Measurements from ENCODE around the gene ALDH5A1. TPM values are rescaled to one million over a fixed set of nuclear protein-coding genes. Genes with fewer than 3 reads are reported as not detected.
"Not testable (repeated sequence)": the region's sequence is repeated elsewhere in the genome, so short reads cannot be mapped to it uniquely, and the experiment has no call there.

The ALDH5A1 gene
- total and polyA plus RNA-seq, 2 donors, result 13.4 to 35.1 TPM

GRCh38 chr6:24506814-24507520 lies 12.2 kb downstream of the ALDH5A1 start:
- peaks cover 0 to 3% of the 10 kb centered on the region in 2 donors for H3K9me3 ChIP-seq (ENCODE audit: control insufficient read depth in 2 of 2, insufficient read depth in 1 of 2, low read length in 1 of 2)
- whole genome bisulfite sequencing, result 98% methylated on average over 3 of the region's 3 CpGs
- no peak for DNase-seq (ENCODE audit: low read depth in 6 of 9, low spot score in 9 of 9)
- no peak overlapping the region for H3K27ac ChIP-seq (ENCODE audit: low read depth in 1 of 2, low read length in 1 of 2)
- H3K4me3 ChIP-seq (ENCODE audit: low read length in 2 of 2), result no peak overlapping the region
- no peaks in the 10 kb centered on the region for H3K27me3 ChIP-seq (ENCODE audit: control insufficient read depth in 2 of 2, insufficient read depth in 1 of 2, low read length in 1 of 2)
- H3K36me3 ChIP-seq (ENCODE audit: control insufficient read depth in 2 of 2, insufficient read depth in 2 of 2, low read length in 1 of 2), result peaks cover 29 to 38% of the 10 kb centered on the region in 2 donors
- H3K4me1 ChIP-seq (ENCODE audit: control insufficient read depth in 2 of 2, insufficient read depth in 2 of 2, low read length in 2 of 2), result no peaks in the 10 kb centered on the region

- H3K36me3 ChIP-seq (ENCODE audit: control insufficient read depth in 2 of 2, insufficient read depth in 2 of 2, low read length in 1 of 2), result peaks cover 20 to 30% of the 10 kb centered on the region in 2 donors
- H3K4me3 ChIP-seq (ENCODE audit: low read length in 2 of 2); H3K4me1 ChIP-seq (ENCODE audit: control insufficient read depth in 2 of 2, insufficient read depth in 2 of 2, low read length in 2 of 2); H3K27ac ChIP-seq (ENCODE audit: low read depth in 1 of 2, low read length in 1 of 2); H3K27me3 ChIP-seq (ENCODE audit: control insufficient read depth in 2 of 2, insufficient read depth in 1 of 2, low read length in 1 of 2); DNase-seq (ENCODE audit: low read depth in 6 of 9, low spot score in 9 of 9); H3K9me3 ChIP-seq (ENCODE audit: control insufficient read depth in 2 of 2, insufficient read depth in 1 of 2, low read length in 1 of 2): not testable (repeated sequence)
- 90% methylated on average over 6 of the region's 6 CpGs for WGBS
Measured at GRCh38 chr6:24511976-24512375, 17.2 kb downstream of the ALDH5A1 start.

GRCh38 chr6:24513602-24514001 lies 18.8 kb downstream of the ALDH5A1 start:
- Histone ChIP-seq H3K4me3 (ENCODE audit: low read length in 2 of 2) (no peak overlapping the region), H3K4me1 (ENCODE audit: control insufficient read depth in 2 of 2, insufficient read depth in 2 of 2, low read length in 2 of 2) (peaks cover 3 to 5% of the 10 kb centered on the region in 2 donors), H3K27ac (ENCODE audit: low read depth in 1 of 2, low read length in 1 of 2) (no peak overlapping the region), H3K27me3 (ENCODE audit: control insufficient read depth in 2 of 2, insufficient read depth in 1 of 2, low read length in 1 of 2) (no peaks in the 10 kb centered on the region), H3K9me3 (ENCODE audit: control insufficient read depth in 2 of 2, insufficient read depth in 1 of 2, low read length in 1 of 2) (no peaks in the 10 kb centered on the region), H3K36me3 (ENCODE audit: control insufficient read depth in 2 of 2, insufficient read depth in 2 of 2, low read length in 1 of 2) (peaks cover 28 to 40% of the 10 kb centered on the region in 2 donors)
- 49% methylated on average over 4 of the region's 4 CpGs for WGBS
- no peak for DNase-seq (ENCODE audit: low read depth in 6 of 9, low spot score in 9 of 9)

- H3K4me3 ChIP-seq (ENCODE audit: low read length in 2 of 2), result no peak overlapping the region
- peak overlapping the region in 1 of 2 donors; percentile 65 for H3K27ac ChIP-seq (ENCODE audit: low read depth in 1 of 2, low read length in 1 of 2)
- H3K9me3 ChIP-seq (ENCODE audit: control insufficient read depth in 2 of 2, insufficient read depth in 1 of 2, low read length in 1 of 2), result no peaks in the 10 kb centered on the region
- 97% methylated on average over 4 of the region's 4 CpGs for WGBS
- peaks cover 33 to 37% of the 10 kb centered on the region in 2 donors for H3K36me3 ChIP-seq (ENCODE audit: control insufficient read depth in 2 of 2, insufficient read depth in 2 of 2, low read length in 1 of 2)
- H3K27me3 ChIP-seq (ENCODE audit: control insufficient read depth in 2 of 2, insufficient read depth in 1 of 2, low read length in 1 of 2), result no peaks in the 10 kb centered on the region
- peaks cover 11 to 23% of the 10 kb centered on the region in 2 donors for H3K4me1 ChIP-seq (ENCODE audit: control insufficient read depth in 2 of 2, insufficient read depth in 2 of 2, low read length in 2 of 2)
- DNase-seq (ENCODE audit: low read depth in 6 of 9, low spot score in 9 of 9), result no peak
Measured at GRCh38 chr6:24517659-24518543, 23.1 kb downstream of the ALDH5A1 start.

GRCh38 chr6:24520929-24521546 lies 26.3 kb downstream of the ALDH5A1 start:
- WGBS, result 63% methylated on average over 6 of the region's 6 CpGs

GRCh38 chr6:24522228-24523176 lies 27.7 kb downstream of the ALDH5A1 start:
- peak; percentile 68 to 94 (median 84) for DNase-seq (ENCODE audit: low read depth in 6 of 9, low spot score in 9 of 9)
- 59% methylated on average over 13 of the region's 13 CpGs for WGBS
- Histone ChIP-seq H3K9me3 (ENCODE audit: control insufficient read depth in 2 of 2, insufficient read depth in 1 of 2, low read length in 1 of 2) (no peaks in the 10 kb centered on the region), H3K36me3 (ENCODE audit: control insufficient read depth in 2 of 2, insufficient read depth in 2 of 2, low read length in 1 of 2) (peaks cover 16 to 21% of the 10 kb centered on the region in 2 donors), H3K27ac (ENCODE audit: low read depth in 1 of 2, low read length in 1 of 2) (peak overlapping the region; percentile 84 to 95), H3K27me3 (ENCODE audit: control insufficient read depth in 2 of 2, insufficient read depth in 1 of 2, low read length in 1 of 2) (no peaks in the 10 kb centered on the region), H3K4me1 (ENCODE audit: control insufficient read depth in 2 of 2, insufficient read depth in 2 of 2, low read length in 2 of 2) (peaks cover 28 to 52% of the 10 kb centered on the region in 2 donors), H3K4me3 (ENCODE audit: low read length in 2 of 2) (peak overlapping the region; percentile 11 to 29)

More at GRCh38 chr6:24520929-24521546, 26.3 kb downstream of the ALDH5A1 start:
- Histone ChIP-seq H3K9me3 (ENCODE audit: control insufficient read depth in 2 of 2, insufficient read depth in 1 of 2, low read length in 1 of 2) (no peaks in the 10 kb centered on the region), H3K4me1 (ENCODE audit: control insufficient read depth in 2 of 2, insufficient read depth in 2 of 2, low read length in 2 of 2) (peaks cover 22 to 45% of the 10 kb centered on the region in 2 donors), H3K27ac (ENCODE audit: low read depth in 1 of 2, low read length in 1 of 2) (no peak overlapping the region), H3K4me3 (ENCODE audit: low read length in 2 of 2) (no peak overlapping the region), H3K27me3 (ENCODE audit: control insufficient read depth in 2 of 2, insufficient read depth in 1 of 2, low read length in 1 of 2) (no peaks in the 10 kb centered on the region), H3K36me3 (ENCODE audit: control insufficient read depth in 2 of 2, insufficient read depth in 2 of 2, low read length in 1 of 2) (peaks cover 23 to 26% of the 10 kb centered on the region in 2 donors)
- peak in 1 of 9 donors; percentile 54 for DNase-seq (ENCODE audit: low read depth in 6 of 9, low spot score in 9 of 9)

GRCh38 chr6:24524329-24524728 lies 29.6 kb downstream of the ALDH5A1 start:
- Histone ChIP-seq H3K4me3 (ENCODE audit: low read length in 2 of 2) (no peak overlapping the region), H3K27me3 (ENCODE audit: control insufficient read depth in 2 of 2, insufficient read depth in 1 of 2, low read length in 1 of 2) (no peaks in the 10 kb centered on the region), H3K4me1 (ENCODE audit: control insufficient read depth in 2 of 2, insufficient read depth in 2 of 2, low read length in 2 of 2) (peaks cover 39 to 64% of the 10 kb centered on the region in 2 donors), H3K36me3 (ENCODE audit: control insufficient read depth in 2 of 2, insufficient read depth in 2 of 2, low read length in 1 of 2) (peaks cover 8 to 10% of the 10 kb centered on the region in 2 donors), H3K27ac (ENCODE audit: low read depth in 1 of 2, low read length in 1 of 2) (peak overlapping the region in 1 of 2 donors; percentile 62), H3K9me3 (ENCODE audit: control insufficient read depth in 2 of 2, insufficient read depth in 1 of 2, low read length in 1 of 2) (no peaks in the 10 kb centered on the region)
- WGBS, result 92% methylated on average over 3 of the region's 3 CpGs
- no peak for DNase-seq (ENCODE audit: low read depth in 6 of 9, low spot score in 9 of 9)

GRCh38 chr6:24524805-24525204 lies 30.0 kb downstream of the ALDH5A1 start:
- H3K36me3 ChIP-seq (ENCODE audit: control insufficient read depth in 2 of 2, insufficient read depth in 2 of 2, low read length in 1 of 2), result peaks cover 8 to 9% of the 10 kb centered on the region in 2 donors
- H3K27ac ChIP-seq (ENCODE audit: low read depth in 1 of 2, low read length in 1 of 2), result peak overlapping the region in 1 of 2 donors; percentile 62
- no peak overlapping the region for H3K4me3 ChIP-seq (ENCODE audit: low read length in 2 of 2)
- peaks cover 39 to 64% of the 10 kb centered on the region in 2 donors for H3K4me1 ChIP-seq (ENCODE audit: control insufficient read depth in 2 of 2, insufficient read depth in 2 of 2, low read length in 2 of 2)
- DNase-seq (ENCODE audit: low read depth in 6 of 9, low spot score in 9 of 9), result peak in 8 of 9 donors; percentile 64 to 92 (median 74)
- 61% methylated on average over 5 of the region's 5 CpGs for WGBS
- no peaks in the 10 kb centered on the region for H3K27me3 ChIP-seq (ENCODE audit: control insufficient read depth in 2 of 2, insufficient read depth in 1 of 2, low read length in 1 of 2)
- H3K9me3 ChIP-seq (ENCODE audit: control insufficient read depth in 2 of 2, insufficient read depth in 1 of 2, low read length in 1 of 2), result no peaks in the 10 kb centered on the region

All from thymus (tissue), 11 donors.